ENCODE data around the gene LTA.

LTA gene

DNA sequence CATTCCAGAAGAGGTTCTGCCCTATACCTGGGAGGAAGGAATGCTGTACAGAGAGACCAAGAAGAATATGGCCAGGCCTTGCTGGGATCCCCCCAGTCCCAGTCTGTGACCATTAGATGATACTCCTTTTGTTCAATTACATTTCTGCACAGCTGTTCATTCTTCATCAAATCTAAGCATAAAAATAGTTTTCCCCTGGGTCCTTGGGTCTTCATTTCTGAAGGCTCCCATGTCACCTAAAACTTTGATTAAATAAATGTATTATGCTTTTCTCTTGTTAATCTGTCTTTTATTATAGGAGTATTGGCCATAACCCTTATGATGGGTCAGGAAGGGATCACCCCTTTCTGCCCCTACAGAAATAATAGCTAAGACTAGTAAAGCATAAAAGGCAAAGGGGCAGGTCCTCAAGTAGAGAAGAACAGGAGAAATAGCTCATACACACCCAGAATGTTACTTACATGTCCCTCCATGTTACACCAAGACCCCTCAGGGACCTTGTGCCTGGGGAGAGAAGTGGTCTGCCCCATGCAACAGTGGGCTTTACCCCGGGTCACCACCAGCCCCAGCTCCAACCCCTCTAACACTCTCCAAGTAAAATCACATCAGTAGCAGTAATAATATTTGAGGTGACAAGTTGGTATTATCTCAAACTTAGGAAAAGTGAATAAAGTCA lies 2.1 kb upstream of the LTA start:
- no peak for DNase-seq (ENCODE audit: low spot score)

DNA sequence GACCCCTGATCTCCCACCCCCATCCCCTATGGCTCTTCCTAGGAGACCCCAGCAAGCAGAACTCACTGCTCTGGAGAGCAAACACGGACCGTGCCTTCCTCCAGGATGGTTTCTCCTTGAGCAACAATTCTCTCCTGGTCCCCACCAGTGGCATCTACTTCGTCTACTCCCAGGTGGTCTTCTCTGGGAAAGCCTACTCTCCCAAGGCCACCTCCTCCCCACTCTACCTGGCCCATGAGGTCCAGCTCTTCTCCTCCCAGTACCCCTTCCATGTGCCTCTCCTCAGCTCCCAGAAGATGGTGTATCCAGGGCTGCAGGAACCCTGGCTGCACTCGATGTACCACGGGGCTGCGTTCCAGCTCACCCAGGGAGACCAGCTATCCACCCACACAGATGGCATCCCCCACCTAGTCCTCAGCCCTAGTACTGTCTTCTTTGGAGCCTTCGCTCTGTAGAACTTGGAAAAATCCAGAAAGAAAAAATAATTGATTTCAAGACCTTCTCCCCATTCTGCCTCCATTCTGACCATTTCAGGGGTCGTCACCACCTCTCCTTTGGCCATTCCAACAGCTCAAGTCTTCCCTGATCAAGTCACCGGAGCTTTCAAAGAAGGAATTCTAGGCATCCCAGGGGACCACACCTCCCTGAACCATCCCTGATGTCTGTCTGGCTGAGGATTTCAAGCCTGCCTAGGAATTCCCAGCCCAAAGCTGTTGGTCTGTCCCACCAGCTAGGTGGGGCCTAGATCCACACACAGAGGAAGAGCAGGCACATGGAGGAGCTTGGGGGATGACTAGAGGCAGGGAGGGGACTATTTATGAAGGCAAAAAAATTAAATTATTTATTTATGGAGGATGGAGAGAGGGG lies 1.4 kb downstream of the LTA start:
- no peak for DNase-seq (ENCODE audit: low spot score)

DNA sequence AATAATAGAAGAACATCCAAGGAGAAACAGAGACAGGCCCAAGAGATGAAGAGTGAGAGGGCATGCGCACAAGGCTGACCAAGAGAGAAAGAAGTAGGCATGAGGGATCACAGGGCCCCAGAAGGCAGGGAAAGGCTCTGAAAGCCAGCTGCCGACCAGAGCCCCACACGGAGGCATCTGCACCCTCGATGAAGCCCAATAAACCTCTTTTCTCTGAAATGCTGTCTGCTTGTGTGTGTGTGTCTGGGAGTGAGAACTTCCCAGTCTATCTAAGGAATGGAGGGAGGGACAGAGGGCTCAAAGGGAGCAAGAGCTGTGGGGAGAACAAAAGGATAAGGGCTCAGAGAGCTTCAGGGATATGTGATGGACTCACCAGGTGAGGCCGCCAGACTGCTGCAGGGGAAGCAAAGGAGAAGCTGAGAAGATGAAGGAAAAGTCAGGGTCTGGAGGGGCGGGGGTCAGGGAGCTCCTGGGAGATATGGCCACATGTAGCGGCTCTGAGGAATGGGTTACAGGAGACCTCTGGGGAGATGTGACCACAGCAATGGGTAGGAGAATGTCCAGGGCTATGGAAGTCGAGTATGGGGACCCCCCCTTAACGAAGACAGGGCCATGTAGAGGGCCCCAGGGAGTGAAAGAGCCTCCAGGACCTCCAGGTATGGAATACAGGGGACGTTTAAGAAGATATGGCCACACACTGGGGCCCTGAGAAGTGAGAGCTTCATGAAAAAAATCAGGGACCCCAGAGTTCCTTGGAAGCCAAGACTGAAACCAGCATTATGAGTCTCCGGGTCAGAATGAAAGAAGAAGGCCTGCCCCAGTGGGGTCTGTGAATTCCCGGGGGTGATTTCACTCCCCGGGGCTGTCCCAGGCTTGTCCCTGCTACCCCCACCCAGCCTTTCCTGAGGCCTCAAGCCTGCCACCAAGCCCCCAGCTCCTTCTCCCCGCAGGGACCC lies 2.3 kb downstream of the LTA start:
- no peak for DNase-seq (ENCODE audit: low spot score)

DNA sequence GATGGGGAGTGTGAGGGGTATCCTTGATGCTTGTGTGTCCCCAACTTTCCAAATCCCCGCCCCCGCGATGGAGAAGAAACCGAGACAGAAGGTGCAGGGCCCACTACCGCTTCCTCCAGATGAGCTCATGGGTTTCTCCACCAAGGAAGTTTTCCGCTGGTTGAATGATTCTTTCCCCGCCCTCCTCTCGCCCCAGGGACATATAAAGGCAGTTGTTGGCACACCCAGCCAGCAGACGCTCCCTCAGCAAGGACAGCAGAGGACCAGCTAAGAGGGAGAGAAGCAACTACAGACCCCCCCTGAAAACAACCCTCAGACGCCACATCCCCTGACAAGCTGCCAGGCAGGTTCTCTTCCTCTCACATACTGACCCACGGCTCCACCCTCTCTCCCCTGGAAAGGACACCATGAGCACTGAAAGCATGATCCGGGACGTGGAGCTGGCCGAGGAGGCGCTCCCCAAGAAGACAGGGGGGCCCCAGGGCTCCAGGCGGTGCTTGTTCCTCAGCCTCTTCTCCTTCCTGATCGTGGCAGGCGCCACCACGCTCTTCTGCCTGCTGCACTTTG lies 3.3 kb downstream of the LTA start, which contains the start of gene TNF:
TNF (plus strand) TSS at position 231 of the 567 bp plus-strand sequence; CDS start at position 408, 177 bp downstream.
- no peak for DNase-seq (ENCODE audit: low spot score)

DNA sequence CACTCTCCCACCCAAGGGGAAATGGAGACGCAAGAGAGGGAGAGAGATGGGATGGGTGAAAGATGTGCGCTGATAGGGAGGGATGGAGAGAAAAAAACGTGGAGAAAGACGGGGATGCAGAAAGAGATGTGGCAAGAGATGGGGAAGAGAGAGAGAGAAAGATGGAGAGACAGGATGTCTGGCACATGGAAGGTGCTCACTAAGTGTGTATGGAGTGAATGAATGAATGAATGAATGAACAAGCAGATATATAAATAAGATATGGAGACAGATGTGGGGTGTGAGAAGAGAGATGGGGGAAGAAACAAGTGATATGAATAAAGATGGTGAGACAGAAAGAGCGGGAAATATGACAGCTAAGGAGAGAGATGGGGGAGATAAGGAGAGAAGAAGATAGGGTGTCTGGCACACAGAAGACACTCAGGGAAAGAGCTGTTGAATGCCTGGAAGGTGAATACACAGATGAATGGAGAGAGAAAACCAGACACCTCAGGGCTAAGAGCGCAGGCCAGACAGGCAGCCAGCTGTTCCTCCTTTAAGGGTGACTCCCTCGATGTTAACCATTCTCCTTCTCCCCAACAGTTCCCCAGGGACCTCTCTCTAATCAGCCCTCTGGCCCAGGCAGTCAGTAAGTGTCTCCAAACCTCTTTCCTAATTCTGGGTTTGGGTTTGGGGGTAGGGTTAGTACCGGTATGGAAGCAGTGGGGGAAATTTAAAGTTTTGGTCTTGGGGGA lies 4.0 kb downstream of the LTA start:
- no peak for DNase-seq (ENCODE audit: low spot score)

DNA sequence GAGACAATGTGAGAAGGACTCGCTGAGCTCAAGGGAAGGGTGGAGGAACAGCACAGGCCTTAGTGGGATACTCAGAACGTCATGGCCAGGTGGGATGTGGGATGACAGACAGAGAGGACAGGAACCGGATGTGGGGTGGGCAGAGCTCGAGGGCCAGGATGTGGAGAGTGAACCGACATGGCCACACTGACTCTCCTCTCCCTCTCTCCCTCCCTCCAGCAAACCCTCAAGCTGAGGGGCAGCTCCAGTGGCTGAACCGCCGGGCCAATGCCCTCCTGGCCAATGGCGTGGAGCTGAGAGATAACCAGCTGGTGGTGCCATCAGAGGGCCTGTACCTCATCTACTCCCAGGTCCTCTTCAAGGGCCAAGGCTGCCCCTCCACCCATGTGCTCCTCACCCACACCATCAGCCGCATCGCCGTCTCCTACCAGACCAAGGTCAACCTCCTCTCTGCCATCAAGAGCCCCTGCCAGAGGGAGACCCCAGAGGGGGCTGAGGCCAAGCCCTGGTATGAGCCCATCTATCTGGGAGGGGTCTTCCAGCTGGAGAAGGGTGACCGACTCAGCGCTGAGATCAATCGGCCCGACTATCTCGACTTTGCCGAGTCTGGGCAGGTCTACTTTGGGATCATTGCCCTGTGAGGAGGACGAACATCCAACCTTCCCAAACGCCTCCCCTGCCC lies 4.9 kb downstream of the LTA start:
- no peak for DNase-seq (ENCODE audit: low spot score)

DNA sequence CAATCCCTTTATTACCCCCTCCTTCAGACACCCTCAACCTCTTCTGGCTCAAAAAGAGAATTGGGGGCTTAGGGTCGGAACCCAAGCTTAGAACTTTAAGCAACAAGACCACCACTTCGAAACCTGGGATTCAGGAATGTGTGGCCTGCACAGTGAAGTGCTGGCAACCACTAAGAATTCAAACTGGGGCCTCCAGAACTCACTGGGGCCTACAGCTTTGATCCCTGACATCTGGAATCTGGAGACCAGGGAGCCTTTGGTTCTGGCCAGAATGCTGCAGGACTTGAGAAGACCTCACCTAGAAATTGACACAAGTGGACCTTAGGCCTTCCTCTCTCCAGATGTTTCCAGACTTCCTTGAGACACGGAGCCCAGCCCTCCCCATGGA lies 5.5 kb downstream of the LTA start:
- DNase-seq (ENCODE audit: low spot score): no peak

DNA sequence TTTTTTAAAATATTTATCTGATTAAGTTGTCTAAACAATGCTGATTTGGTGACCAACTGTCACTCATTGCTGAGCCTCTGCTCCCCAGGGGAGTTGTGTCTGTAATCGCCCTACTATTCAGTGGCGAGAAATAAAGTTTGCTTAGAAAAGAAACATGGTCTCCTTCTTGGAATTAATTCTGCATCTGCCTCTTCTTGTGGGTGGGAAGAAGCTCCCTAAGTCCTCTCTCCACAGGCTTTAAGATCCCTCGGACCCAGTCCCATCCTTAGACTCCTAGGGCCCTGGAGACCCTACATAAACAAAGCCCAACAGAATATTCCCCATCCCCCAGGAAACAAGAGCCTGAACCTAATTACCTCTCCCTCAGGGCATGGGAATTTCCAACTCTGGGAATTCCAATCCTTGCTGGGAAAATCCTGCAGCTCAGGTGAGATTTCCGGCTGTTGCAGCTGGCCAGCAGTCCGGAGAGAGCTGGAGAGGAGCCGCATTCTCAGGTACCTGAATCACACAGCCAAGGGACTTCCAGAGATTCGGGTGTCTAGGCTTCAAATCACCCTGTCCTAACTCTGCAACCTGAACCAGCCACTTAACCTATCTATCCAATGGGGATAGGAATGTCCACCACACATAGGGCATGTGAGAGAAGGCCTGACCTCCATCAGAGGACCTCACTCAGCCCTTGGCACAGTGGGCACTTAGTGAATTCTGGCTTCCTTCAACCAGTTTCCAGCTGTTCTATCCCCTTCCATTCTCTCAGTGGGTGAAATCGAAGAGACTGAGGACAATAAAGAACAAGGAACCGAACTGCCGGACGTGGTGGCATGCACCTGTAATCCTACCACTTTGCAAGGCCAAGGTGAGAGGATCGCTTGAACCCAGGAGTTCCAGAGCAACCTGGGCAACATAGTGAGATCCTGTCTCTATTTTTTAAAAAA lies 6.4 kb downstream of the LTA start:
- no peak for DNase-seq (ENCODE audit: low spot score)

DNA sequence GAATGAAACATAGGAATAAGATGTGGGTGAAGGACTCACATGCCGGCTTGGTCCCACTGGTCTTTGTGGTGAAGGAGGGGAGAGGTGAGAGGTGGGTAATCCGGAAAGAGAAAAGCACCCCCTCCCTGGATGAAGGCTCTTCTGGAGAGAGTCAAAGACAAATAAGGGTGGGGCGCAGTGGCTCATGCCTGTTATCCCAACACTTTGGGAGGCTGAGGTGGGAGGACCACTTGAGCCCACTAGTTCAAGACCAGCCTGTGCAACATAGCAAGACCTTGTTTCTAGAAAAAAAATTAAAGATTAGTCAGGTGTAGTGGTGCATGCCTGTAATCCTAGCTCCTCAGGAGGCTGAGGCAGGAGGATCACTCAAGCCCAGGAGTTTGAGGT lies 7.0 kb downstream of the LTA start:
- DNase-seq (ENCODE audit: low spot score): no peak

DNA sequence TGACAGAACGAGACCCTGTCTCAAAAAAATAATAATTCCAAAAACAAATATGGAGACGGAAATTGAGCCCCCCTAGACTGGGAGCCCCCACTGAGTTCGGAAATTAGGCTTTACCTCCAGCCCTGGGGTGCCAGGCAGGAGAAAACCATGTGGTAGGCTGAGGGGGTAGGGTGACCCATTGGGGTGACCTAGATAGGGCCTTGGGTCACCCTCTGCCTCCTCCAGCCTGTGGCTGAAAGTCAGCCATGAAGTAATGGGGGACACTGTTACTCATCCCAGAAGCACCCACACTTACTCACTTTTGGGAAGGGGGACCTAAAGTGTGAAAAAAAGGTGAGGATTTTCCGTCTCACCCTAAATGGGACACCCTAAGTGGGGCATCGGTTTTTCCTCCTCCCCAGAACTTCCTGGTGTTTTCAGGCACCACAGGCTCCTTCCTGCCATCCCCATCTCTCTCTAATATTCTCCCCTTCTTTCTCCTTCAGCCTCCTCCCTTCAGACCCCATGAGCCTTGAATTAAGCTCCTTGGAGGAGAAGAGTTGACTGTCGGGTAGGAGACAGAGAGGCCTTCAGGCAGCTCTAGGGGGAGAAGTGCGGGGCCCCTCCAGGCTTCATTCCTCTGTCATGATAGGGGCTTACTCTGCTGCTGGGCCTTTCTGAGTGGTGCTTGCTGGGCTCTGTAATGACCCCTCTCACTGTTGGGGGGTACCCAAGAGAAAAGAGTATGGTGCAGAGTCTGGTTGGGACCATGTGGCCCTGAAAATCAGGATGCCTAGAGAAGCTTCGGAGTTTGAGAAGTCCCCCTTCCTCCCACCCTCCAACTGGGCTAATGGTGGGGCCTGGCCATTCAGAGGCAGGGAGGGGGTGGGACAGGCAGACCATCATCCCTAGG lies 7.7 kb downstream of the LTA start:
- no peak for DNase-seq (ENCODE audit: low spot score)

DNA sequence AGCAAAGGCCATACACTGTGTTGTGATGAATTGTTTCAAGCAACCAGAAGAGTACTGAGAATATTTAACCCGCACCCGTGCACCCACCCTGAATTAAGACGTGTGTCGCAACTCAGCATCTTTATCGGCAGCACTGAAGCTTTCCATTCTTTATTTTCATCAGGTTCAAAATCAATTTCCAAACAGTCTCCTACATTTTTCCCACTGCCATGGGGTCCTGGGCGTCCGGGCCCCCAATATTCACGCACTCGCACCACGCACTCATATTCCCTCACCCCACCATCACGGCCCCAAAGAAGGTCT lies 8.3 kb downstream of the LTA start:
- no peak for DNase-seq (ENCODE audit: low spot score)

DNA sequence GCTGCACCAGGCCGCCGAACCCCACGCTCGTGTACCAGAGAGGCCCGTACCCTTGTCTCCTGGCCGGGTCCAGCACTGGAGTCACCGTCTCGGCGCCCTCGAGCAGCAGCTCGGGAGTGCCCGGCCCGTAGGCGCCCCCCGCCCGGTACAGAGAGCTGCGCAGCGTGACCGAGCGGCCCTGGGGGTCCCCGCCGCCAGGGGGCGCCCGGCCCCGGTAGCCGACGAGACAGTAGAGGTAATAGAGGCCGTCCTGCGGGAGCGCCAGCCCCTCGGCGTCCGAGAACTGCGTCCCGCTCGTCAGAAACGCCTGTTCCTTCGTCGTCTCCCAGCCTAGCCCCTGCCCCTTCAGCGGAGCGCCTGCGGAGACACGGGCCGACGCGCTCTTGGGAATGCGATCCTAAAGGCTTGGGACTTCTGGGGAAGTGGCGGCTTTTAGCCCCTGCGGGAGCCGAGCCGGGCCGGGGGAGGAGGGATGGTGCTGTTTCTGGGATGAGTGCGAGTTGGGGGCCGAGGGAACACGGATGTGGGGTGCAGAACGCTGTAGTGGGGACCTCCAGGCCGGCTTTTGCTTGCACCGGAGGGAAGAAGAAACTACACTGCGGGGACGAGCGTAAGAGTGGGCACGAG lies 8.8 kb downstream of the LTA start:
- peak; percentile 98 for DNase-seq (ENCODE audit: low spot score)

DNA sequence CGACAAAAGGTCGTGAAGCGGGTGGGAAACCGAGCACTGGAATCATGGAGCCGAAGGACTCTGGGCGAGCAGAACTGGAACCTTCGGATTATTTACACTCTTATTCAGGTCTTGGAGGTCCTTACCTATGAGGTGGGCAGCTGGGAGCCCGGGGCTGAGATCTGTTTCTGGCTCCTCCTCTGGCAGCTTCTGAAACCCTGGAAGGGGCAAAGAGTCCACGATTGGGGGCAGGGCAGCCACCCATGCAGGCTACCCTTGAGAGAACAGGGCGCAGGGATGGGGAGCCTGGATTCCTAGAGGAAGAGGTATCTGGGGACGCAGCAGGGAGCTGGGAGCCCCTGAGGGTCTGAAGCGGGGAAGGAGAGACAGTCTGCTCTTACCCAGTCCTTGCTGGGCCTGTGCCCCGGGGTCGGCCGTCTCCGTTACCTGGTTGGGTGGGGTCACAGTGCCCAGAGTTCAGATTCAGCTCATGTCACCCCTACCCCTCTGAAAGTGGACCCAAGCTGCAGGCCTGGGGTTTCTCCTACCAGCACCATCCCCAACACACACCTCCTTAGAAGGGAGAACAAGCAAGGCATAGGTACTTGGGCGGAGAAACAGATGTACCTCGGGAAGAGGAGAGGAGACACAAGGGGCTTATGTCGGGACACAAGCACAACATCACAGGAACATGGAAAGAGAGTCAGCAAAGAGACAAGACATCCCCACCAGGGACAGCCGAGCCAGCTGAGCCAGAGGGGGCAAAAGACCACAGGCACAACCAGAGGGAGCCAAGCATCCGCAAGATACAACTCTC lies 9.5 kb downstream of the LTA start:
- peak; percentile 51 for DNase-seq (ENCODE audit: low spot score)

DNA sequence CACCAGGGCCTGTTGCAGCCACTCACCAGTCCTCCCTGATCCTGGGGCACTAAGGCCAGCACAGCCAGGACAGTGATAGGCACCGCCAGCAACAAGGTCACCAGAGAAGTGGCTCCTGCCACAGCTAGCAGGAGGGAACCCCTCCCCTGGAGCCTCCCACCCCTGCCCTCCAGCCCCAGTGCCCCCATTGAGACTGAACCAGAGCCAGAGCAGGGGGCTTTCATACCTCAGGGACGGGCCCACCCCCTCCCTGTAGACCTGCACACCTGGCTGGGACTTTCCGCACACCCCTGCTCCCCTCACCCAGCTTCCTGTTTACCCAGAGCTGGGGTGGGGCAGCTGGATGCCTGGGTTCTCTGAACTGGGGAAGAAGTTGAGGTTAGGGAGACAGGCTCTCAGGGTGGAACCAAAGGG lies 10.1 kb downstream of the LTA start, which contains the start of gene LTB:
LTB (minus strand) TSS at position 195 of the 414 bp plus-strand sequence; CDS start at position 188, 7 bp downstream.
- DNase-seq (ENCODE audit: low spot score): no peak

DNA sequence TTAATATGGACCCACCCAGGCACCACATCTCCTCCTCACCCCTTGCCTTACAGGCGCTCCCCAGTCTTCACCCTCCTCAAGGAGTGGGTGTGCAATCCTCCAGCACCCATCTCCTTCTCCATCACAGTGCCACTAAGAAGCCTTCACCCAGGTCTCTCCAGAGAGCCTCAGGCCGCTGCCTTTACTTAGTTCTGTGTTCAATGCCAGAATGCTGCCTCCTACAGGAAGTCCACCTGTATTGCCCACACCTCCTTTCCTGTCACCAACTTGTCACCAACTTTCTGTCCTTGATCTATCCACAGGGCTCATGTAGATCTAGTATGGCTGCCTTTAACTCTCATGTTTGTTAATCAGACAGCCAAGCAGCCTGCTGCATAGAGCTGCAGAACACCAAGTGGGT lies 13.4 kb downstream of the LTA start:
- no peak for DNase-seq (ENCODE audit: low spot score)

DNA sequence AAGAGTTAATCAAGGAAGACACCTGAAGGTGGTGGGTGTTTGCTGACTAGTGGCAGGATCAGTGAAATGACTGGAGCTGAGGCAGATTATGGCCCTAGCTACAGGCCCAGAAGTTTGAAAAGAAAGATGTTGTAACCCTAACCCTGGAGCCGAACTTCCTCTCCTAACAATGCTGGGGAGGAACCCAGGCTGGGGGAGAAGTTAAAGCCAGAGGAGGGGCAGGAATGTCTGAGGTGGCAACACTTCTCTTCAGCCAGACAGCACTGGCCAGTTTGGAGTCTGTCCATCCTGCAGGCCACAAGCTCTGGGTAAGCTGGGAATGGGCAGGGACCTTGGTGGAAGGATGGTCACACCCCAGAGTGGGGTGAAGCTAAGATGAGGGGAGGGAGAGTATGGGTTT lies 13.9 kb downstream of the LTA start, which contains the start of gene LST1:
LST1 (plus strand) TSS at position 270 of the 400 bp plus-strand sequence. CDS start 1,023 bp downstream, outside the sequence.
- no peak for DNase-seq (ENCODE audit: low spot score)

Measured in GM03348 (cell line).